Memory B cell (primary cell): ENCODE data around the gene ROMO1.
"Not testable (repeated sequence)": the region's sequence is repeated elsewhere in the genome, so short reads cannot be mapped to it uniquely, and the experiment has no call there.

ENCODE experiments used
- ATAC-seq: fragments of 150-1000 bp; cut with Tn5 transposase; 2 replicates; pipeline ENCODE4 v1.10.0; 2021; ENCODE audit warnings: low read depth, mild to moderate bottlenecking, moderate library complexity
- DNase-seq, 2 donors: peaks; one replicate each; pipeline ENCODE4 v3.0.0; 2022; ENCODE audit warnings: low spot score in 2 of 2
- H3K27ac Mint-ChIP-seq: one replicate; pipeline ENCODE4 v1.8.0; 2022; ENCODE audit warnings: mild to moderate bottlenecking, moderate library complexity, mixed read lengths
- H3K27me3 Mint-ChIP-seq: one replicate; pipeline ENCODE4 v1.8.0; 2022; ENCODE audit warnings: mixed read lengths
- H3K36me3 Mint-ChIP-seq: one replicate; pipeline ENCODE4 v1.8.0; 2022; ENCODE audit warnings: mild to moderate bottlenecking, mixed read lengths
- H3K4me1 Mint-ChIP-seq: one replicate; pipeline ENCODE4 v1.8.0; 2022; ENCODE audit warnings: mixed read lengths
- H3K4me3 Mint-ChIP-seq: one replicate; pipeline ENCODE4 v1.8.0; 2022; ENCODE audit warnings: mild to moderate bottlenecking, moderate library complexity, mixed read lengths
- H3K9me3 Mint-ChIP-seq: one replicate; pipeline ENCODE4 v1.8.0; 2022; ENCODE audit warnings: mixed read lengths

Gene ROMO1

DNA sequence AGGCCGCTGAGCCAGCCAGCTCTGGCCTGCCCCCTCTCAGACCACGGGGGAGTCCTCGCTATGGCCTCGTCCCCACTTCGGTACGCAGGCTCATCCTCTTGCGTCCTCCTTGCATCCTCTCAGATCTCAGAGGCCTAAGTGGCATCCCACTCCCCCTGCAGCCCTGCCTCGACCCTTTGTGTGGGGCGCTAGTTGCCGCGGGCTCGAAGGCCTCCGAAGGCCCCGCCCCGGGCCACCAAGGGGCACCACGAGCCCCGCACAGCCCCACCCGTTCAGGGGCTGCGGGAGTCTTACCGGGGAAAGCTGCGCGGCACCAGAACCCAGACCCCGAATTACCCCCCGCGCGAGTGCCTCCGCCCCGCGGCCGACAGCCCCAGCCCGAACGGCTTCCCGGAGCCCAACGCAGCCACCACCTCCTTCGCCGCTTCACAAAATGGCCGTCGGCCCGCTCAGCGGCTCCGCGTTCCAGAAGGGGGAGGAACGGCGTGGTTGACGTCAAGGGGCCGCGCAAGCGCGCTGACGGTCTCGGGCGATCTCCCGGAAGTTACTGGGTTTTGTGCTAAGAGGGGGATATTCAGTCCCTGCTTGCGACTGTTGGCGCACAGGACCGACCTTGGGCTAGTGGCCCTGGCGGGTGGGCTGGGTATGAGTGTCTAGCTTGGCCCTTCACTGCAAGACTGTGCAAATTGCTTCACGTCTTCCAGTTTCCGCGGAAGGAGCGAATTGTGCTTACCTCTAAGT is 34.6 kb upstream of the ROMO1 start, which contains the start of the genes CPNE1 and RBM12:
CPNE1 (minus strand) TSS at position 435 of the 741 bp plus-strand sequence. CDS start 31,977 bp downstream, outside the sequence.
RBM12 (minus strand) TSS at position 435 of the 741 bp plus-strand sequence. CDS start 9,578 bp downstream, outside the sequence.
- peaks cover 8% of the 10 kb centered on the region for H3K36me3 Mint-ChIP-seq
- peak; percentile 84 for ATAC-seq
- H3K4me3 Mint-ChIP-seq = peak within 1 kb of the TSS; percentile 92
- H3K27me3 Mint-ChIP-seq = no peaks in the 10 kb centered on the region
- H3K9me3 Mint-ChIP-seq = no peaks in the 10 kb centered on the region
- H3K27ac Mint-ChIP-seq = peak within 1 kb of the TSS; percentile 99
- peak; percentile 93 to 94 for DNase-seq
- peaks cover 30% of the 10 kb centered on the region for H3K4me1 Mint-ChIP-seq

GRCh38 chr20:35665949-35666288 is 33.3 kb upstream of the ROMO1 start:
- peaks cover 20% of the 10 kb centered on the region for H3K36me3 Mint-ChIP-seq
- no peaks in the 10 kb centered on the region for H3K9me3 Mint-ChIP-seq
- no peaks in the 10 kb centered on the region for H3K27me3 Mint-ChIP-seq
- DNase-seq (no peak), ATAC-seq (no peak)
- H3K27ac Mint-ChIP-seq = no peak overlapping the region
- H3K4me3 Mint-ChIP-seq = no peak overlapping the region
- peaks cover 26% of the 10 kb centered on the region for H3K4me1 Mint-ChIP-seq

GRCh38 chr20:35669221-35669620 is 30.0 kb upstream of the ROMO1 start:
- H3K27ac Mint-ChIP-seq = no peak overlapping the region
- DNase-seq = no peak
- no peaks in the 10 kb centered on the region for H3K27me3 Mint-ChIP-seq
- peaks cover 31% of the 10 kb centered on the region for H3K36me3 Mint-ChIP-seq
- no peaks in the 10 kb centered on the region for H3K9me3 Mint-ChIP-seq
- no peak for ATAC-seq
- H3K4me3 Mint-ChIP-seq = no peak overlapping the region
- peaks cover 2% of the 10 kb centered on the region for H3K4me1 Mint-ChIP-seq

GRCh38 chr20:35669681-35670080 is 29.5 kb upstream of the ROMO1 start:
- DNase-seq = no peak
- no peak for ATAC-seq
- no peaks in the 10 kb centered on the region for H3K27me3 Mint-ChIP-seq
- H3K27ac Mint-ChIP-seq = no peak overlapping the region
- peaks cover 2% of the 10 kb centered on the region for H3K4me1 Mint-ChIP-seq
- peaks cover 31% of the 10 kb centered on the region for H3K36me3 Mint-ChIP-seq
- no peak overlapping the region for H3K4me3 Mint-ChIP-seq
- no peaks in the 10 kb centered on the region for H3K9me3 Mint-ChIP-seq

GRCh38 chr20:35673884-35674283 is 25.3 kb upstream of the ROMO1 start:
- ATAC-seq = no peak

DNA sequence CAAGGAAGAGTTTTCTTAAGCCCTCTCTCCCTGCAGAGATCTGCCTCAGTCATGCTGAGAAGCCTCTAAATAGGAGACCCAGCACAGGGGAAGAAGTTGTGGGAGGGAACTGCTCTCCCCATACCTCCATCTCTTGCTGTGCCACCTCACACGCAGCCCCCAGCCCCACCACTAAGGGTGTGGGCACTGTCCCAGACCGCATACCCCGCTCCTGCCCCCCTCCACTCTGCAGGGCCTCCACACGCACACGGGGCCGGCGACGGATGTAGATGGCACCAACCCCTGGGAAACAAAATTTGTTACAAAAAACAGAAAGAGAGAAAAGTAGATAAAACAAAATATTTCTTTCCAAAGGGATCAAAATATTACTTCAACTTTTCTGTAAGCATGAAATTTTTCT is 24.3 kb upstream of the ROMO1 start:
- H3K36me3 Mint-ChIP-seq = peaks cover 22% of the 10 kb centered on the region
- H3K4me1 Mint-ChIP-seq = no peaks in the 10 kb centered on the region
- no peak overlapping the region for H3K27ac Mint-ChIP-seq
- H3K27me3 Mint-ChIP-seq = no peaks in the 10 kb centered on the region
- H3K4me3 Mint-ChIP-seq = no peak overlapping the region
- no peaks in the 10 kb centered on the region for H3K9me3 Mint-ChIP-seq
- ATAC-seq = no peak
- no peak for DNase-seq

More at GRCh38 chr20:35673884-35674283, 25.3 kb upstream of the ROMO1 start:
- no peak overlapping the region for H3K4me3 Mint-ChIP-seq
- no peaks in the 10 kb centered on the region for H3K27me3 Mint-ChIP-seq
- H3K36me3 Mint-ChIP-seq = peaks cover 29% of the 10 kb centered on the region
- no peak for DNase-seq
- no peaks in the 10 kb centered on the region for H3K9me3 Mint-ChIP-seq
- no peaks in the 10 kb centered on the region for H3K4me1 Mint-ChIP-seq
- no peak overlapping the region for H3K27ac Mint-ChIP-seq

DNA sequence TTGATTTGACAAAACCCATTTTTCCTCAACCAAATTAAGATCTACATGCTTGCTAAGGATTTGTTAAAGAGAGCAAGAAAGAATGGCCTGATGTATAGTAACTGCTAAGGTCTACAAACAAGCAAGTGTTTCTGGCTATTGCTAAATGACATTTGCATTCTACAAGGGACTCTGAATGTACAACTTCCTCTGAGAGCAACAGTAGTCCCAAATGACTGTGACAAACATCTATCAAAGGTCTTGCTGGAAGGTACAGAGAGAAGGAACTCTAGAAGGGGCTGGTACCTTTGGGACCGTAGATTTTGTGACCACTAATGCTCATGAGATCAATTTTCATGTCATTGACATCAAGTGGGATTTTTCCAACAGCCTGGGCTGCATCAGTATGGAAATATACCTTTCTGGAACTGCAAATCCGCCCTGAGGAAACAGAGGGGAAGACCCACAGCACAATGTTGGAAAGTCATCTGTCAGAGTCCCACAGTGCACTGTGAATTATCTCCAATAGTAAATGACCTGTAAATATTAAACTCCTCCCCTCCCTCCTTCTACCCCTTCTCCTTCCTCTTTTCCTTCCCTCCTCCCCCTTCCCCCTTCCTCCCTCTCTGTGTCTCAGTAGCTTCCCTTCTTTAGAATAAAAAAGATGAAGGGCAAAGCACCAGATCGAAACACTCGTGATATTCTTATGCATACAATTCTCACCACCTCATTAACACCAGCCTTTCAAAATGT is 18.6 kb upstream of the ROMO1 start:
- peak; percentile 54 for ATAC-seq
- DNase-seq = no peak
- peaks cover 9% of the 10 kb centered on the region for H3K4me1 Mint-ChIP-seq
- peaks cover 4% of the 10 kb centered on the region for H3K36me3 Mint-ChIP-seq
- H3K4me3 Mint-ChIP-seq = no peak overlapping the region
- H3K27me3 Mint-ChIP-seq = no peaks in the 10 kb centered on the region
- H3K9me3 Mint-ChIP-seq = no peaks in the 10 kb centered on the region
- H3K27ac Mint-ChIP-seq = peak overlapping the region; percentile 61

DNA sequence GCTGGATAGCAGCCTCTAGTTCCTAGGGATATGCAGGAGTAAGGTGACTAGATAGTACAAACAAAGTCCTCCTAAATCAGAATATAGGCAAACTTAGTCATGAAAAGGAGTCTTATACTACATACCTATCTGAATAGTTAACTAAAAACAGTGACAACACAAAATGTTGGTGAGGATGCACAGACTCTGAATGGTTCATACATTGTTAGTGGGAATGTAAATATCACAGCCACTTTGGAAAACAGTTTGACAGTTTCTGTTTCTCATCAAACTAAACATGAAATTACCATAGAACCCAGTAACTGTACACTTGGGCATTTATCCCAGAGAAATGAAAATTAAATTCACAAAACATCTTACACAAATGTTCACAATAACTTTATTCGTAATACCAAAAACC is 17.2 kb upstream of the ROMO1 start:
- DNase-seq (no peak), ATAC-seq (no peak)
- Mint-ChIP-seq H3K4me3 (no peak overlapping the region), H3K9me3 (no peaks in the 10 kb centered on the region), H3K27me3 (no peaks in the 10 kb centered on the region), H3K4me1 (peaks cover 9% of the 10 kb centered on the region), H3K36me3 (peaks cover 7% of the 10 kb centered on the region), H3K27ac (no peak overlapping the region)

DNA sequence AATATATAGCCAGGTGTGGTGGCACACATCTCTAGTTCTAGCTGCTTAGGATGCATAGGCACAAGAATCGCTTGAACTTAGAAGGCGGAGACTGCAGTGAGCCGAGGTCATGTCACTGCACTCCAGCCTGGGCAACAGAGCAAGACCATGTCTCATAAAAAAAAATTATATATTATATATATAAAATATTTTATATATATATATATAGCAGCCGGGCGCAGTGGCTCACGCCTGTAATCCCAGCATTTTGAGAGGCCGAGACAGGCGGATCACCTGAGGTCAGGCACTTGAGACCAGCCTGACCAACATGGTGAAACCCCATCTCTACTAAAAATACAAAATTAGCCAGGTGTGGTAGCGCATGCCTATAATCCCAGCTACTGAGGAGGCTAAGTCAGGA is 13.8 kb upstream of the ROMO1 start:
- DNase-seq, H3K9me3 Mint-ChIP-seq, H3K4me1 Mint-ChIP-seq, ATAC-seq, H3K4me3 Mint-ChIP-seq, H3K27ac Mint-ChIP-seq, H3K27me3 Mint-ChIP-seq: not testable (repeated sequence)
- peaks cover 22% of the 10 kb centered on the region for H3K36me3 Mint-ChIP-seq

DNA sequence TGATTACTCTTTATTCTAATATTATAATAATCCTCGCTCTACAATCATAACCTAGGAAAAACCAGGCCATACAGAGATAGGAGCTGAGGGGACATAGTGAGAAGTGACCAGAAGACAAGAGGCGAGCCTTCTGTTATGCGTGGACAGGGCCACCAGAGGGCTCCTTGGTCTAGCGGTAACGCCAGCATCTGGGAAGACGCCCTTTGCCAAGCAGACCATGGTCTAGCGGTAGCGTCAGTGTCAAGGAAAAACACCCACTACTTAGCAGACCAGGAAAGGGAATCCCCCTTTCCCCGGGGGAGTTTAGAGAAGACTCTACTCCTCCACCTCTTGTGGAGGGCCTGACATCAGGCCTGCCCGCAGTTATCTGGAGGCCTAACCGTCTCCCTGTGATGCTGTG is 12.3 kb upstream of the ROMO1 start:
- ATAC-seq, H3K27ac Mint-ChIP-seq, H3K4me1 Mint-ChIP-seq, H3K27me3 Mint-ChIP-seq, H3K9me3 Mint-ChIP-seq, DNase-seq, H3K4me3 Mint-ChIP-seq: not testable (repeated sequence)
- peaks cover 24% of the 10 kb centered on the region for H3K36me3 Mint-ChIP-seq

- Mint-ChIP-seq H3K9me3 (no peaks in the 10 kb centered on the region), H3K27ac (no peak overlapping the region), H3K36me3 (peaks cover 23% of the 10 kb centered on the region), H3K4me1 (no peaks in the 10 kb centered on the region), H3K4me3 (no peak overlapping the region), H3K27me3 (no peaks in the 10 kb centered on the region)
- DNase-seq (no peak), ATAC-seq (no peak)
Observed at GRCh38 chr20:35690265-35690664, 8.9 kb upstream of the ROMO1 start.

DNA sequence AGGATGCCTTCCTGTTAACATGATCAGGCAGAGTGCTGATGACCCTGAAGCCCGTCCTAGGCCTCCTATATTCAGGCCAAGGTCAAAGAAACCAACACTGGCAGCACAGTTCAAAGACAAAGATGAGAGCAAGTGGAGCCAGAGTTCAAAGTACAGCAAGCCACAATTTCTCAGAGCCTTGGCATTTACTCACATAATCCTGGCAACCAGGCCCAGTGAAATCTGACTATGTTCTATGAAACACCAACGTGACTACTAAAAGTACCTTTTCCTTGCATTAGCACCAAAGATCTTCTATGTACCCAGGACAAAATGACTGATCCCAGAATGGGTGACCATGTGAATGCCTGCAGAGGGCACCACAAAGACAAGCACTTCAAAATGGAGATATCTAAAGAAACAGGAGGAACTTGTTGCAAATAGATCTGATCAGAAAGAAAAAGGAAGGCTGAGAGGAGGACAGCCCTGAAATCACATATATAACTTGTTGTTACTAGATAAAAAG is 3.9 kb upstream of the ROMO1 start:
- Mint-ChIP-seq H3K9me3 (no peaks in the 10 kb centered on the region), H3K27me3 (no peaks in the 10 kb centered on the region), H3K27ac (no peak overlapping the region), H3K4me3 (no peak overlapping the region), H3K36me3 (peaks cover 8% of the 10 kb centered on the region), H3K4me1 (peaks cover 17% of the 10 kb centered on the region)
- DNase-seq = no peak
- ATAC-seq = no peak

GRCh38 chr20:35695978-35696377 is 3.2 kb upstream of the ROMO1 start:
- ATAC-seq = no peak
- no peak for DNase-seq
- no peak overlapping the region for H3K27ac Mint-ChIP-seq
- H3K36me3 Mint-ChIP-seq = peaks cover 5% of the 10 kb centered on the region
- H3K4me3 Mint-ChIP-seq = no peak overlapping the region
- no peaks in the 10 kb centered on the region for H3K27me3 Mint-ChIP-seq
- no peaks in the 10 kb centered on the region for H3K9me3 Mint-ChIP-seq
- peaks cover 18% of the 10 kb centered on the region for H3K4me1 Mint-ChIP-seq

- Mint-ChIP-seq H3K4me3 (peak overlapping the region; percentile 95), H3K36me3 (peaks cover 4% of the 10 kb centered on the region), H3K27me3 (no peaks in the 10 kb centered on the region), H3K9me3 (no peaks in the 10 kb centered on the region), H3K4me1 (peaks cover 18% of the 10 kb centered on the region), H3K27ac (peak overlapping the region; percentile 92)
- no peak for DNase-seq
- ATAC-seq = no peak
Observed at GRCh38 chr20:35697696-35698297, 1.4 kb upstream of the ROMO1 start.
